ENCODE measurements around the gene TPPP2. TPM values are rescaled to one million over a fixed set of nuclear protein-coding genes. Genes with fewer than 3 reads are reported as not detected.

TPPP2 gene
- total RNA-seq, 1 donor from 2014 or later = not detected

GRCh38 chr14:21019366-21019765, 10.7 kb upstream of the TPPP2 start:
- TF ChIP-seq CTCF (IDR thresholded peaks at IDR 0.05) (no peak), POLR2A (IDR thresholded peaks at IDR 0.05) (no peak), POLR2AphosphoS5 (IDR thresholded peaks at IDR 0.05; ENCODE audit: insufficient read depth in 1 of 2, low read depth in 1 of 2) (no peak)
- peaks cover 0 to 46% of the 10 kb centered on the region in 2 donors for H3K36me3 ChIP-seq
- intact Hi-C loops (cut with DNase I) = loop anchor here (5.0 kb wide), 1 partner anchor 73 kb away; no protein-coding TSS in a partner anchor
- no peaks in the 10 kb centered on the region for H3K27me3 ChIP-seq
- H3K9me3 ChIP-seq = no peaks in the 10 kb centered on the region
- H3K4me3 ChIP-seq = no peak overlapping the region
- no peak overlapping the region for H3K27ac ChIP-seq
- DNase-seq (ENCODE audit: extremely low spot score in 2 of 2) = no peak
- peaks cover 47% of the 10 kb centered on the region for H3K4me1 ChIP-seq

- Histone ChIP-seq H3K4me1 (peaks cover 57% of the 10 kb centered on the region), H3K36me3 (peaks cover 0 to 46% of the 10 kb centered on the region in 2 donors), H3K27me3 (no peaks in the 10 kb centered on the region), H3K27ac (peak overlapping the region; percentile 99), H3K9me3 (no peaks in the 10 kb centered on the region), H3K4me3 (no peak overlapping the region)
- TF ChIP-seq CTCF (IDR thresholded peaks at IDR 0.05) (no peak), POLR2A (IDR thresholded peaks at IDR 0.05) (no peak), POLR2AphosphoS5 (IDR thresholded peaks at IDR 0.05; ENCODE audit: insufficient read depth in 1 of 2, low read depth in 1 of 2) (no peak)
- DNase-seq (ENCODE audit: extremely low spot score in 2 of 2) = no peak
- intact Hi-C loops (cut with DNase I) = no loop called here
These were observed 9.0 kb upstream of the TPPP2 start for GRCh38 chr14:21020977-21021545.

GRCh38 chr14:21022686-21023085, 7.3 kb upstream of the TPPP2 start:
- Histone ChIP-seq H3K36me3 (peaks cover 0 to 37% of the 10 kb centered on the region in 2 donors), H3K9me3 (no peaks in the 10 kb centered on the region), H3K27me3 (no peaks in the 10 kb centered on the region), H3K4me1 (peaks cover 73% of the 10 kb centered on the region), H3K27ac (peak overlapping the region; percentile 99), H3K4me3 (peak overlapping the region; percentile 72 to 96)
- DNase-seq (ENCODE audit: extremely low spot score in 2 of 2) = no peak
- intact Hi-C loops (cut with DNase I) = no loop called here
- TF ChIP-seq POLR2AphosphoS5 (IDR thresholded peaks at IDR 0.05; ENCODE audit: insufficient read depth in 1 of 2, low read depth in 1 of 2) = no peak
- no peak for TF ChIP-seq POLR2A (IDR thresholded peaks at IDR 0.05)
- TF ChIP-seq CTCF (IDR thresholded peaks at IDR 0.05) = no peak

GRCh38 chr14:21023174-21023573, 6.8 kb upstream of the TPPP2 start:
- Histone ChIP-seq H3K27ac (peak overlapping the region; percentile 99), H3K9me3 (no peaks in the 10 kb centered on the region), H3K4me3 (peak overlapping the region; percentile 72 to 96), H3K27me3 (no peaks in the 10 kb centered on the region), H3K4me1 (peaks cover 73% of the 10 kb centered on the region), H3K36me3 (peaks cover 0 to 35% of the 10 kb centered on the region in 2 donors)
- TF ChIP-seq POLR2A (IDR thresholded peaks at IDR 0.05) (no peak), CTCF (IDR thresholded peaks at IDR 0.05) (no peak), POLR2AphosphoS5 (IDR thresholded peaks at IDR 0.05; ENCODE audit: insufficient read depth in 1 of 2, low read depth in 1 of 2) (no peak)
- intact Hi-C loops (cut with DNase I) = no loop called here
- no peak for DNase-seq (ENCODE audit: extremely low spot score in 2 of 2)

GRCh38 chr14:21023817-21024584, 6.0 kb upstream of the TPPP2 start:
- Histone ChIP-seq H3K27ac (peak overlapping the region; percentile 99), H3K27me3 (no peaks in the 10 kb centered on the region), H3K36me3 (peaks cover 0 to 27% of the 10 kb centered on the region in 2 donors), H3K4me1 (peaks cover 73% of the 10 kb centered on the region), H3K4me3 (peak overlapping the region; percentile 72 to 96), H3K9me3 (no peaks in the 10 kb centered on the region)
- intact Hi-C loops (cut with DNase I) = no loop called here
- DNase-seq (ENCODE audit: extremely low spot score in 2 of 2) = peak in 1 of 2 donors; percentile 84
- TF ChIP-seq POLR2A (IDR thresholded peaks at IDR 0.05) = no peak
